ENCODE results near the gene MRPS26. TPM values are rescaled to one million over a fixed set of nuclear protein-coding genes. Genes with fewer than 3 reads are reported as not detected.

The MRPS26 gene
- total and polyA plus RNA-seq, 2 of the 13 experiments (the other 11 are each of a cell fraction or from before 2014, with no cell fraction given), result 89.8 to 187 TPM

- TF ChIP-seq MIER3 (CRISPR knock-in tag; IDR thresholded peaks at IDR 0.05; ENCODE audit: borderline replicate concordance), result no peak
- no peak for TF ChIP-seq FOXO1 (CRISPR knock-in tag; IDR thresholded peaks at IDR 0.05)
- TF ChIP-seq RAD51 (IDR thresholded peaks at IDR 0.05; ENCODE audit: borderline replicate concordance), result no peak
- TF ChIP-seq ZBTB43 (CRISPR knock-in tag; conservative IDR thresholded peaks at IDR 0.05), result no peak
- no peak for TF ChIP-seq THAP11 (CRISPR knock-in tag; IDR thresholded peaks at IDR 0.05)
- TF ChIP-seq U2AF2 (IDR thresholded peaks at IDR 0.05; ENCODE audit: low read depth, low read length), result no peak
- TF ChIP-seq POLR2A (IDR thresholded peaks at IDR 0.05; ENCODE audit: insufficient read depth in 1 of 2, low read depth in 2 of 2, low read length in 2 of 2), result no peak
- TF ChIP-seq ESRRA (CRISPR knock-in tag; IDR thresholded peaks at IDR 0.05; ENCODE audit: low read depth), result 0 out of 2 replicates have a peak, but pooled peaks have one; percentile 55
- TF ChIP-seq BRCA1 (CRISPR knock-in tag; IDR thresholded peaks at IDR 0.05), result no peak
- TF ChIP-seq MTA1 (CRISPR knock-in tag; IDR thresholded peaks at IDR 0.05; ENCODE audit: borderline replicate concordance), result no peak
- no peak for TF ChIP-seq SIN3B (IDR thresholded peaks at IDR 0.05; ENCODE audit: low read length)
- TF ChIP-seq PHF8 (CRISPR knock-in tag; IDR thresholded peaks at IDR 0.05), result no peak
- TF ChIP-seq, protein P1, sequence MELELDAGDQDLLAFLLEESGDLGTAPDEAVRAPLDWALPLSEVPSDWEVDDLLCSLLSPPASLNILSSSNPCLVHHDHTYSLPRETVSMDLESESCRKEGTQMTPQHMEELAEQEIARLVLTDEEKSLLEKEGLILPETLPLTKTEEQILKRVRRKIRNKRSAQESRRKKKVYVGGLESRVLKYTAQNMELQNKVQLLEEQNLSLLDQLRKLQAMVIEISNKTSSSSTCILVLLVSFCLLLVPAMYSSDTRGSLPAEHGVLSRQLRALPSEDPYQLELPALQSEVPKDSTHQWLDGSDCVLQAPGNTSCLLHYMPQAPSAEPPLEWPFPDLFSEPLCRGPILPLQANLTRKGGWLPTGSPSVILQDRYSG (CRISPR knock-in tag; IDR thresholded peaks at IDR 0.05), result no peak
- no peak for TF ChIP-seq ZNF703 (CRISPR knock-in tag; IDR thresholded peaks at IDR 0.05; ENCODE audit: borderline replicate concordance)
- TF ChIP-seq KLF13 (CRISPR knock-in tag; IDR thresholded peaks at IDR 0.05), result no peak
- 0 out of 2 replicates have a peak, but pooled peaks have one; percentile 23 for TF ChIP-seq GATAD2A (CRISPR knock-in tag; IDR thresholded peaks at IDR 0.05)
- TF ChIP-seq, protein P2, sequence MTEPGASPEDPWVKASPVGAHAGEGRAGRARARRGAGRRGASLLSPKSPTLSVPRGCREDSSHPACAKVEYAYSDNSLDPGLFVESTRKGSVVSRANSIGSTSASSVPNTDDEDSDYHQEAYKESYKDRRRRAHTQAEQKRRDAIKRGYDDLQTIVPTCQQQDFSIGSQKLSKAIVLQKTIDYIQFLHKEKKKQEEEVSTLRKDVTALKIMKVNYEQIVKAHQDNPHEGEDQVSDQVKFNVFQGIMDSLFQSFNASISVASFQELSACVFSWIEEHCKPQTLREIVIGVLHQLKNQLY (CRISPR knock-in tag; IDR thresholded peaks at IDR 0.05), result no peak
- peak; percentile 21 for TF ChIP-seq HNRNPLL (IDR thresholded peaks at IDR 0.05; ENCODE audit: low read depth, low read length, poor library complexity, severe bottlenecking)
- no peak for TF ChIP-seq KLF16 (CRISPR knock-in tag; IDR thresholded peaks at IDR 0.05)
- TF ChIP-seq RAD21 (CRISPR knock-in tag; IDR thresholded peaks at IDR 0.05), result no peak
- no peak for TF ChIP-seq ZNF709 (CRISPR knock-in tag; IDR thresholded peaks at IDR 0.05)
- no peak for TF ChIP-seq ZNF792 (CRISPR knock-in tag; IDR thresholded peaks at IDR 0.05)
- 0 out of 2 replicates have a peak, but pooled peaks have one; percentile 39 for TF ChIP-seq FOXK1 (CRISPR knock-in tag; IDR thresholded peaks at IDR 0.05; ENCODE audit: borderline replicate concordance, low read depth)
- no peak for TF ChIP-seq KMT2A (CRISPR knock-in tag; IDR thresholded peaks at IDR 0.05)
- no peak for TF ChIP-seq SUZ12 (IDR thresholded peaks at IDR 0.05; ENCODE audit: low read depth, low read length)
- TF ChIP-seq ZSCAN22 (CRISPR knock-in tag; IDR thresholded peaks at IDR 0.05), result no peak
- no peak for TF ChIP-seq FOXP4 (CRISPR knock-in tag; IDR thresholded peaks at IDR 0.05)
- no peak for TF ChIP-seq ZFP36L2 (CRISPR knock-in tag; IDR thresholded peaks at IDR 0.05)
- TF ChIP-seq ZNF788 (CRISPR knock-in tag; IDR thresholded peaks at IDR 0.05; ENCODE audit: borderline replicate concordance), result 0 out of 2 replicates have a peak, but pooled peaks have one; percentile 42
- TF ChIP-seq, protein P3, sequence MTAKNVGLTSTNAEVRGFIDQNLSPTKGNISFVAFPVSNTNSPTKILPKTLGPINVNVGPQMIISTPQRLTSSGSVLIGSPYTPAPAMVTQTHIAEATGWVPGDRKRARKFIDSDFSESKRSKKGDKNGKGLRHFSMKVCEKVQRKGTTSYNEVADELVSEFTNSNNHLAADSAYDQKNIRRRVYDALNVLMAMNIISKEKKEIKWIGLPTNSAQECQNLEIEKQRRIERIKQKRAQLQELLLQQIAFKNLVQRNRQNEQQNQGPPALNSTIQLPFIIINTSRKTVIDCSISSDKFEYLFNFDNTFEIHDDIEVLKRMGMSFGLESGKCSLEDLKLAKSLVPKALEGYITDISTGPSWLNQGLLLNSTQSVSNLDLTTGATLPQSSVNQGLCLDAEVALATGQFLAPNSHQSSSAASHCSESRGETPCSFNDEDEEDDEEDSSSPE (CRISPR knock-in tag; IDR thresholded peaks at IDR 0.05), result no peak
Measured at GRCh38 chr20:3071266-3071609, 25.4 kb downstream of the MRPS26 start (continued).
